ENCODE measurements around the gene TANC1. TPM values are rescaled to one million over a fixed set of nuclear protein-coding genes. Genes with fewer than 3 reads are reported as not detected.

Gene TANC1
- total and polyA plus RNA-seq, 2 of the 4 experiments (the other 2 are of a cell fraction): 10.2 to 12.9 TPM

- Histone ChIP-seq H3K4me3 (ENCODE audit: insufficient read depth, low read depth, low read length) (no peak overlapping the region), H3K4me1 (ENCODE audit: control insufficient read depth, insufficient read depth, low read length) (peaks cover 17% of the 10 kb centered on the region), H3K79me1 (ENCODE audit: low read depth in 1 of 2, low read length in 2 of 2) (peaks cover 7 to 34% of the 10 kb centered on the region in 2 experiments; a peak in 3 of 4 replicates), H3K9ac (ENCODE audit: low read depth, low read length) (no peak overlapping the region), H4K91ac (ENCODE audit: insufficient read depth, low read depth, low read length) (no peak overlapping the region), H2BK20ac (ENCODE audit: low read depth, low read length) (no peak overlapping the region), H4K20me1 (ENCODE audit: insufficient read depth, low read length) (no peaks in the 10 kb centered on the region), H2AK9ac (replicated peaks; ENCODE audit: low read depth, low read length, poor library complexity) (no peak overlapping the region), H3K4me2 (ENCODE audit: low read depth, low read length) (no peak overlapping the region), H3K56ac (ENCODE audit: extremely low read depth, insufficient read depth, low read length) (no peak overlapping the region), H4K8ac (ENCODE audit: low read depth in 2 of 2, low read length in 2 of 2) (no peak overlapping the region), H2AFZ (replicated peaks; ENCODE audit: low read length, poor library complexity) (no peak overlapping the region), H3K23ac (ENCODE audit: low read depth, low read length) (no peak overlapping the region), H3K14ac (replicated peaks; ENCODE audit: low read depth, low read length) (no peak overlapping the region), H2AK5ac (ENCODE audit: low read depth, low read length) (no peak overlapping the region), H3K9me1 (ENCODE audit: insufficient read depth, low read length) (peaks cover 15% of the 10 kb centered on the region), H2BK5ac (ENCODE audit: low read depth, low read length, poor library complexity, severe bottlenecking) (no peak overlapping the region), H3K27ac (ENCODE audit: insufficient read depth, low read length) (no peak overlapping the region), H3K9me3 (ENCODE audit: control insufficient read depth, insufficient read depth, low read length) (no peaks in the 10 kb centered on the region), H3K27me3 (ENCODE audit: control insufficient read depth, insufficient read depth, low read length) (no peaks in the 10 kb centered on the region), H3K36me3 (ENCODE audit: control insufficient read depth, insufficient read depth, low read length) (peaks cover 22% of the 10 kb centered on the region), H3K18ac (ENCODE audit: low read depth, low read length) (no peak overlapping the region), H3K4ac (ENCODE audit: low read depth, low read length) (peak overlapping the region; percentile 8; the same call in 1 of the 2 replicates), H2BK120ac (ENCODE audit: low read depth, low read length) (no peak overlapping the region), H2BK15ac (ENCODE audit: low read depth, low read length) (no peak overlapping the region), H4K5ac (ENCODE audit: low read depth, low read length) (no peak overlapping the region)
- ATAC-seq (ENCODE audit: low read depth) (no peak), DNase-seq (no peak)
- TF ChIP-seq MAFK (IDR thresholded peaks at IDR 0.05; ENCODE audit: low read depth, low read length) (no peak), CEBPB (IDR thresholded peaks at IDR 0.05; ENCODE audit: low read depth, low read length) (peak; percentile 68), MAZ (IDR thresholded peaks at IDR 0.05; ENCODE audit: borderline replicate concordance, low read depth, low read length) (no peak), RCOR1 (IDR thresholded peaks at IDR 0.05; ENCODE audit: insufficient replicate concordance, low read length) (no peak), POLR2A (IDR thresholded peaks at IDR 0.05; ENCODE audit: low read depth, low read length) (no peak), ELK1 (IDR thresholded peaks at IDR 0.05; ENCODE audit: borderline replicate concordance, low read depth, low read length) (no peak)
- dilution Hi-C loops (cut with HindIII; ENCODE audit: low sequenced_read_pairs, unreplicated experiment) (no loop called here), in situ Hi-C loops (cut with MboI; ENCODE audit: low sequenced_read_pairs) (no loop called here), intact Hi-C loops (cut with micrococcal nuclease) (no loop called here)
- WGBS, 2 experiments (ENCODE audit: extremely low coverage in 2 of 2, insufficient read length in 1 of 2): 100% methylated on average over 1 of the region's 8 CpGs; no CpG with 5 or more reads in 1 of the 2 experiments
- POLR2A ChIA-PET (ENCODE audit: unreplicated experiment): no interaction called here
- no TSS peak for BruUV-seq (replicated peaks)
- CTCF ChIA-PET: no interaction called here
Measured at GRCh38 chr2:159156834-159157233, 188.4 kb downstream of the TANC1 start.

Data from IMR-90 (cell line).